H9 (cell line): ENCODE results near the gene SNAPC2. TPM values are rescaled to one million over a fixed set of nuclear protein-coding genes. Genes with fewer than 3 reads are reported as not detected.

Source experiments
- DNase-seq: peaks from one replicate; pipeline ENCODE4 v3.0.0-alpha.2; 2017
- H2AFZ ChIP-seq: one replicate; pipeline ENCODE4 v1.6.1; 2013; ENCODE audit warnings: mild to moderate bottlenecking, low read length, control low read depth, moderate library complexity
- H2AK5ac ChIP-seq: 2 replicates; pipeline ENCODE4 v1.6.1; 2013; ENCODE audit warnings: low read length, control low read depth, mixed read lengths; ENCODE audit not compliant: insufficient read length
- H2BK120ac ChIP-seq: one replicate; pipeline ENCODE4 v1.6.1; 2013; ENCODE audit warnings: low read depth, mild to moderate bottlenecking, low read length, control low read depth, inconsistent platforms; ENCODE audit not compliant: poor library complexity, severe bottlenecking
- H2BK12ac ChIP-seq: 2 replicates; pipeline ENCODE4 v1.6.1; 2013; ENCODE audit warnings: low read length, control low read depth, mixed read lengths, low read depth; ENCODE audit not compliant: insufficient read length
- H2BK15ac ChIP-seq: 2 replicates; pipeline ENCODE4 v1.6.1; 2013; ENCODE audit warnings: low read depth, low read length, control low read depth
- H2BK20ac ChIP-seq: one replicate; pipeline ENCODE4 v1.6.1; 2013; ENCODE audit warnings: low read depth, mild to moderate bottlenecking, low read length, control low read depth, inconsistent platforms; ENCODE audit not compliant: poor library complexity, severe bottlenecking
- H2BK5ac ChIP-seq: 2 replicates; pipeline ENCODE4 v1.6.1; 2013; ENCODE audit warnings: low read length, control low read depth, mixed read lengths; ENCODE audit not compliant: insufficient read length
- H3K14ac ChIP-seq: 2 replicates; pipeline ENCODE4 v1.6.1; 2013; ENCODE audit warnings: low read length, control low read depth; ENCODE audit not compliant: insufficient read depth
- H3K18ac ChIP-seq: 2 replicates; pipeline ENCODE4 v1.6.1; 2013; ENCODE audit warnings: low read depth, mild to moderate bottlenecking, mixed read lengths, low read length, control low read depth; ENCODE audit not compliant: insufficient read length
- H3K23ac ChIP-seq: 2 replicates; pipeline ENCODE4 v1.6.1; 2013; ENCODE audit warnings: low read length, control low read depth, mixed read lengths, low read depth; ENCODE audit not compliant: insufficient read length
- H3K23me2 ChIP-seq: 2 replicates; pipeline ENCODE4 v1.6.1; 2013; ENCODE audit warnings: low read depth, mild to moderate bottlenecking, mixed read lengths, low read length, control low read depth; ENCODE audit not compliant: insufficient read length, poor library complexity, severe bottlenecking
- H3K27ac ChIP-seq: 2 replicates; pipeline ENCODE4 v1.5.1; 2013; ENCODE audit warnings: low read length, control low read depth, mixed read lengths, low read depth; ENCODE audit not compliant: insufficient read length
- H3K27me3 ChIP-seq: 2 replicates; pipeline ENCODE4 v1.6.1; 2013; ENCODE audit warnings: low read length, control low read depth, inconsistent platforms; ENCODE audit not compliant: insufficient read depth
- H3K4ac ChIP-seq: 2 replicates; pipeline ENCODE4 v1.6.1; 2013; ENCODE audit warnings: low read depth, mild to moderate bottlenecking, control low read depth, inconsistent platforms, low read length, moderate library complexity
- H3K4me1 ChIP-seq: 2 replicates; pipeline ENCODE4 v1.6.1; 2013; ENCODE audit warnings: low read length, control low read depth, inconsistent platforms; ENCODE audit not compliant: insufficient read depth
- H3K4me2 ChIP-seq: 2 replicates; pipeline ENCODE4 v1.6.1; 2013; ENCODE audit warnings: low read length, control low read depth, mixed read lengths; ENCODE audit not compliant: insufficient read length, insufficient read depth
- H3K56ac ChIP-seq: 2 replicates; pipeline ENCODE4 v1.6.1; 2013; ENCODE audit warnings: low read depth, mild to moderate bottlenecking, mixed read lengths, low read length, control low read depth; ENCODE audit not compliant: insufficient read length
- H3K79me1 ChIP-seq: 2 replicates; pipeline ENCODE4 v1.6.1; 2013; ENCODE audit warnings: low read depth, mild to moderate bottlenecking, moderate library complexity, low read length, control low read depth, inconsistent platforms; ENCODE audit not compliant: insufficient read depth, poor library complexity, severe bottlenecking
- H3K79me2 ChIP-seq: 2 replicates; pipeline ENCODE4 v1.6.1; 2013; ENCODE audit warnings: low read length, control low read depth, inconsistent platforms; ENCODE audit not compliant: insufficient read depth
- H3K9ac ChIP-seq: 2 replicates; pipeline ENCODE4 v1.6.1; 2013; ENCODE audit warnings: low read length, control low read depth, mixed read lengths; ENCODE audit not compliant: insufficient read length; ENCODE audit errors: extremely low read depth
- H3K9me3 ChIP-seq: one replicate; pipeline ENCODE4 v1.6.1; 2013; ENCODE audit warnings: low read depth, low read length, inconsistent platforms; ENCODE audit not compliant: control insufficient read depth
- H3T11ph ChIP-seq: one replicate; pipeline ENCODE4 v1.6.1; 2013; ENCODE audit warnings: mild to moderate bottlenecking, low read length, control low read depth, inconsistent platforms
- H4K20me1 ChIP-seq: one replicate; pipeline ENCODE4 v1.6.1; 2013; ENCODE audit not compliant: control insufficient read depth, insufficient read length, insufficient read depth
- H4K5ac ChIP-seq: 2 replicates; pipeline ENCODE4 v1.6.1; 2013; ENCODE audit warnings: low read depth, mild to moderate bottlenecking, mixed read lengths, low read length, control low read depth; ENCODE audit not compliant: insufficient read length
- H4K8ac ChIP-seq: replicated peaks from 2 replicates; pipeline ENCODE4 v1.6.1; 2013; ENCODE audit warnings: low read length, control low read depth, mixed read lengths, low read depth; ENCODE audit not compliant: insufficient read length
- H4K91ac ChIP-seq: 2 replicates; pipeline ENCODE4 v1.6.1; 2013; ENCODE audit warnings: low read depth, mild to moderate bottlenecking, moderate library complexity, mixed read lengths, low read length, control low read depth; ENCODE audit not compliant: insufficient read length
- H3K27ac Mint-ChIP-seq, 3 experiments: 2 replicates in 2 of 3; 3 replicates in 1 of 3; pipeline ENCODE4 v1.8.0; 2020 to 2021; ENCODE audit warnings: mixed read lengths in 3 of 3, mild to moderate bottlenecking in 1 of 3, moderate library complexity in 1 of 3
- H3K27me3 Mint-ChIP-seq: 2 replicates; pipeline ENCODE4 v1.8.0; 2021; ENCODE audit warnings: low read depth, mild to moderate bottlenecking, moderate library complexity, mixed read lengths
- H3K36me3 Mint-ChIP-seq, 3 experiments: 2 replicates in 2 of 3; 3 replicates in 1 of 3; pipeline ENCODE4 v1.8.0; 2020 to 2021; ENCODE audit warnings: low read depth in 3 of 3, mixed read lengths in 3 of 3; ENCODE audit not compliant: insufficient read depth in 1 of 3
- H3K4me1 Mint-ChIP-seq, 2 experiments: 2 replicates each; pipeline ENCODE4 v1.8.0; 2020; ENCODE audit warnings: mixed read lengths in 2 of 2
- H3K4me3 Mint-ChIP-seq, 2 experiments: 2 replicates in 1 of 2; 3 replicates in 1 of 2; pipeline ENCODE4 v1.8.0; 2020 to 2021; ENCODE audit warnings: mild to moderate bottlenecking in 2 of 2, mixed read lengths in 2 of 2, moderate library complexity in 1 of 2
- H3K9me3 Mint-ChIP-seq, 2 experiments: 2 replicates in 1 of 2; 3 replicates in 1 of 2; pipeline ENCODE4 v1.8.0; 2020; ENCODE audit warnings: mild to moderate bottlenecking in 2 of 2, mixed read lengths in 2 of 2, moderate library complexity in 1 of 2
- WGBS: extraction: QIAGEN DNeasy Blood & Tissue Kit; methylation state at CpG from one replicate; pipeline ENCODE4 v1.1.7; 2013; ENCODE audit warnings: missing lambda C conversion rate, low lambda C conversion rate, mixed read lengths; ENCODE audit not compliant: insufficient read length; ENCODE audit errors: extremely low coverage; 5-methylcytosine and 5-hydroxymethylcytosine counted together
- total RNA-seq: library from RNA; stranded (reverse); gene quantifications from 2 replicates; pipeline ENCODE4 v1.2.1, GENCODE V29; 2021
- TF ChIP-seq, protein P1 (sequence below): fragments of 200-600 bp; sonication (generic); conservative IDR thresholded peaks from 3 replicates; pipeline ENCODE4 v1.8.0; 2021; ENCODE audit warnings: antibody characterized with exemption, mild to moderate bottlenecking

The SNAPC2 gene
- total RNA-seq, 1 experiment from 2014 or later, result 17.8 TPM

DNA sequence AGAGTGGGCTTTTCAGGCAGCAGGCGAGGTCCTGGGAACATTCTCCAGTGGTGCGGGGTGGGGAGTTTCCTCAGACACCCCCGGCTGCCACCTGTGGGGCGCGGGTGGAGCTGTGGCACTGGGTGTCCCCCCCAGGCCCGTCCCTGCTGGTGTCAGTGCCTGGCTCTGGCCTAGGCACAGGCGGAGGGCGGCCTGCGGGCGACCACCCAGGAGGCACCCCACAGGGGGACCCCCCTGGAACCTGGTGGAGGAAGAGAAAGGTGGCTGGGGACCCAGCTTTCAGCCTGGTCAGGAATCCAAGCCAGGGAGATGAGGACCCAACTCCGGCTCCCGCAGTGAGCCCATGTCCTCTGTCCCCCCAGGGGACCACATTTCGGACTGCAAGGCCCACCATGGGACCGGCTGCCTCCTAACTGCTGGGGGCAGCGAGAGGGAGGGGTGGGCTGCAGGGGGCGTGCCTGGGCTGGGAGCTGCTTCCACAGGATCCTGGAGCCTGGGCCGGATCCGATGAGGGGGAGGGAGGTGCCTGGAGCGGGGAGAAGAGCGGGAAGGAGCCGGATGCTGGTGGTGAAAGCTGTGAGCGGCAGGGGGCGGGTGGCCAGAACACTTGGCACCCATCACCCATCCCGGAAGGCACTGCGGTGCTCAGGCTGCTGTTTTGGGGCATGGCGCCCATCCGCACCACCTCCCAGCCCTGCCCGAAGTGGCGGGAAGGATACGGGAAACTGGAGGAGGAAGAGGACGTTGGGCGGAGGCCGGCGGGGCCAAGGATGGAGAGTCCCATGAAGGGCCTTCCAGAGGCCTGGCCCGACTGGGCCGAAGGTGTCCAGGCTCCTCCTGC is 11.3 kb downstream of the SNAPC2 start:
- Histone ChIP-seq H3K14ac (no peak overlapping the region), H3T11ph (no peak overlapping the region), H3K9ac (no peak overlapping the region), H4K91ac (no peak overlapping the region), H3K9me3 (no peaks in the 10 kb centered on the region), H3K4ac (no peak overlapping the region), H2BK15ac (no peak overlapping the region), H2AFZ (no peak overlapping the region), H3K23ac (no peak overlapping the region), H3K56ac (no peak overlapping the region), H3K4me2 (no peak overlapping the region), H3K18ac (no peak overlapping the region), H2BK12ac (no peak overlapping the region), H3K27me3 (no peaks in the 10 kb centered on the region), H3K23me2 (no peaks in the 10 kb centered on the region), H4K8ac (no peak overlapping the region), H3K4me1 (0 out of 2 replicates have a peak, but pooled peaks cover 1% of the 10 kb centered on the region), H3K79me1 (no peaks in the 10 kb centered on the region), H4K20me1 (no peaks in the 10 kb centered on the region), H4K5ac (no peak overlapping the region), H2BK5ac (no peak overlapping the region), H2AK5ac (no peak overlapping the region), H3K27ac (no peak overlapping the region), H2BK20ac (no peak overlapping the region), H2BK120ac (no peak overlapping the region), H3K79me2 (no peaks in the 10 kb centered on the region)
- Mint-ChIP-seq H3K27me3 (no peaks in the 10 kb centered on the region), H3K9me3 (no peaks in the 10 kb centered on the region), H3K4me3 (no peak overlapping the region), H3K27ac (no peak overlapping the region), H3K36me3 (peaks cover 22 to 71% (median 52%) of the 10 kb centered on the region in 3 experiments; a peak in 6 of 7 replicates), H3K4me1 (peaks cover 2 to 6% of the 10 kb centered on the region in 2 experiments)
- TF ChIP-seq, protein P1, sequence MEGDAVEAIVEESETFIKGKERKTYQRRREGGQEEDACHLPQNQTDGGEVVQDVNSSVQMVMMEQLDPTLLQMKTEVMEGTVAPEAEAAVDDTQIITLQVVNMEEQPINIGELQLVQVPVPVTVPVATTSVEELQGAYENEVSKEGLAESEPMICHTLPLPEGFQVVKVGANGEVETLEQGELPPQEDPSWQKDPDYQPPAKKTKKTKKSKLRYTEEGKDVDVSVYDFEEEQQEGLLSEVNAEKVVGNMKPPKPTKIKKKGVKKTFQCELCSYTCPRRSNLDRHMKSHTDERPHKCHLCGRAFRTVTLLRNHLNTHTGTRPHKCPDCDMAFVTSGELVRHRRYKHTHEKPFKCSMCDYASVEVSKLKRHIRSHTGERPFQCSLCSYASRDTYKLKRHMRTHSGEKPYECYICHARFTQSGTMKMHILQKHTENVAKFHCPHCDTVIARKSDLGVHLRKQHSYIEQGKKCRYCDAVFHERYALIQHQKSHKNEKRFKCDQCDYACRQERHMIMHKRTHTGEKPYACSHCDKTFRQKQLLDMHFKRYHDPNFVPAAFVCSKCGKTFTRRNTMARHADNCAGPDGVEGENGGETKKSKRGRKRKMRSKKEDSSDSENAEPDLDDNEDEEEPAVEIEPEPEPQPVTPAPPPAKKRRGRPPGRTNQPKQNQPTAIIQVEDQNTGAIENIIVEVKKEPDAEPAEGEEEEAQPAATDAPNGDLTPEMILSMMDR, result no peak
- WGBS, result no CpG with 5 or more reads among the region's 36 CpGs
- DNase-seq, result no peak
